Nephron progenitor cell (in vitro differentiated cells): ENCODE measurements around the gene ATP10A.
"Not testable (repeated sequence)": the region's sequence is repeated elsewhere in the genome, so short reads cannot be mapped to it uniquely, and the experiment has no call there.

ENCODE experiments used
- DNase-seq: peaks from one replicate; pipeline ENCODE4 v3.0.0; 2021
- H3K27ac Mint-ChIP-seq: 2 replicates; pipeline ENCODE4 v1.8.0; 2021; ENCODE audit warnings: mild to moderate bottlenecking, moderate library complexity, mixed read lengths
- H3K27me3 Mint-ChIP-seq: 2 replicates; pipeline ENCODE4 v1.8.0; 2021; ENCODE audit warnings: mild to moderate bottlenecking, low read depth, mixed read lengths; ENCODE audit not compliant: poor library complexity
- H3K36me3 Mint-ChIP-seq: 2 replicates; pipeline ENCODE4 v1.8.0; 2021; ENCODE audit warnings: low read depth, mixed read lengths
- H3K4me1 Mint-ChIP-seq: 2 replicates; pipeline ENCODE4 v1.8.0; 2021; ENCODE audit warnings: mixed read lengths
- H3K4me3 Mint-ChIP-seq: 2 replicates; pipeline ENCODE4 v1.8.0; 2021; ENCODE audit warnings: mild to moderate bottlenecking, moderate library complexity, mixed read lengths
- H3K9me3 Mint-ChIP-seq: 2 replicates; pipeline ENCODE4 v1.8.0; 2021; ENCODE audit warnings: mild to moderate bottlenecking, moderate library complexity, mixed read lengths
- TF ChIP-seq, protein P1 (sequence below): fragments of 200-600 bp; sonication (generic); IDR thresholded peaks from 2 replicates; pipeline ENCODE4 v1.5.0; 2021; ENCODE audit warnings: antibody characterized with exemption

Gene ATP10A

DNA sequence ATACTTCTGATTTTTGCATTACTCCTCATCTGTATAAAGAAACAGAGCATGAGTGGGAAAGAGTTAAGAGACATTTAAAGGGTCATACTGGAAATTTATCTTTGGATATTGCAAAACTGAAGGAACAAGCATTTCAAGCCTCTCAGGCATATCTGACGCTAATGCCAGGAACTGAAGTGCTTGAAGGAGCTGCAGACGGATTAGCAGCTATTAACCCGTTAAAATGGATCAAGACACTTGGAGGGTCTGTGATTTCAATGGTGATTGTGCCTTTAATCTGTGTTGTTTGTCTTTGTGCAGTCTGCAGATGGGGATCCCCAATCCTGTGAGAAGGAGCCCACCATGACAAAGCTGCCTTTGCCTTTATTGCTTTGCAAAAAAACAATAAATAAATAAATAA lies 221.8 kb downstream of the ATP10A start:
- Mint-ChIP-seq H3K36me3 (no peaks in the 10 kb centered on the region), H3K4me1 (peaks cover 42% of the 10 kb centered on the region), H3K4me3 (no peak overlapping the region), H3K27me3 (peaks cover 14% of the 10 kb centered on the region), H3K27ac (no peak overlapping the region), H3K9me3 (no peaks in the 10 kb centered on the region)
- DNase-seq: no peak
- TF ChIP-seq, protein P1, sequence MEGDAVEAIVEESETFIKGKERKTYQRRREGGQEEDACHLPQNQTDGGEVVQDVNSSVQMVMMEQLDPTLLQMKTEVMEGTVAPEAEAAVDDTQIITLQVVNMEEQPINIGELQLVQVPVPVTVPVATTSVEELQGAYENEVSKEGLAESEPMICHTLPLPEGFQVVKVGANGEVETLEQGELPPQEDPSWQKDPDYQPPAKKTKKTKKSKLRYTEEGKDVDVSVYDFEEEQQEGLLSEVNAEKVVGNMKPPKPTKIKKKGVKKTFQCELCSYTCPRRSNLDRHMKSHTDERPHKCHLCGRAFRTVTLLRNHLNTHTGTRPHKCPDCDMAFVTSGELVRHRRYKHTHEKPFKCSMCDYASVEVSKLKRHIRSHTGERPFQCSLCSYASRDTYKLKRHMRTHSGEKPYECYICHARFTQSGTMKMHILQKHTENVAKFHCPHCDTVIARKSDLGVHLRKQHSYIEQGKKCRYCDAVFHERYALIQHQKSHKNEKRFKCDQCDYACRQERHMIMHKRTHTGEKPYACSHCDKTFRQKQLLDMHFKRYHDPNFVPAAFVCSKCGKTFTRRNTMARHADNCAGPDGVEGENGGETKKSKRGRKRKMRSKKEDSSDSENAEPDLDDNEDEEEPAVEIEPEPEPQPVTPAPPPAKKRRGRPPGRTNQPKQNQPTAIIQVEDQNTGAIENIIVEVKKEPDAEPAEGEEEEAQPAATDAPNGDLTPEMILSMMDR: no peak

DNA sequence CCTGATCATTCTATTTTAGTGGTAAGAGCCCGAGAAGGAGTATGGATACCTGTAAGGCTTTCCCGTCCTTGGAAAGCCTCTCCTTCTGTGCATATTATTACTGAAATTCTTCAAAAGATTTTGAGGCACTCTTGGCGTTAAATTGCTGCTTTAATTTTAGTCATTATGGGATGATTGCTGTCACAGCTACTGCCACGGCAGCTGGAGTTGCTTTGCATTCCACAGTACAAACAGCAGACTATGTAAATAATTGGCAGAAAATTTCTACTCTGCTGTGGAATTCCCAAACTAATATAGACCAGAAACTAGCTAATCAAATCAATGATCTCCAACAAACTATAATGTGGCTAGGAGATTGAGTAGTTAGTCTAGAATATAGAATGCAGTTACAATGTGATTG lies 222.2 kb downstream of the ATP10A start:
- H3K4me3 Mint-ChIP-seq, H3K9me3 Mint-ChIP-seq, H3K36me3 Mint-ChIP-seq, H3K27ac Mint-ChIP-seq, DNase-seq: not testable (repeated sequence)
- Mint-ChIP-seq H3K4me1 (peaks cover 42% of the 10 kb centered on the region), H3K27me3 (peaks cover 14% of the 10 kb centered on the region)

DNA sequence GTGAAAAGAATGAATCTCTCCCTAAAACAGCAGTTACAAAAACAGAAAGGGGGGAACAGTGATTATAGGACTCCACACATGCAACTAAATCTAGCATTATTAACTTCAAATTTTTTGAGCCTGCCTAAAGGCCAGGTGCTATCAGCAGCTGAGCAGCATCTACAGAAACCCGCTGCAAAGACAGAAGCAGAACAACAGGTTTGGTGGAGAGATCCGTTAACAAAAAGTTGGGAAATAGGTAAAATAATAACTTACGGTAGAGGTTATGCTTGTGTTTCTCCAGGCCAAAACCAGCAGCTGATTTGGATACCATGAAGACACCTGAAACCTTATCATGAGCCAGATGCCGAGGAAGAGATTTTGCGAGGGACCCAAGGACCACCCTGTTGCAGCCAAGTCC lies 222.7 kb downstream of the ATP10A start:
- TF ChIP-seq, protein P1: no peak
- H3K36me3 Mint-ChIP-seq: no peaks in the 10 kb centered on the region
- peaks cover 42% of the 10 kb centered on the region for H3K4me1 Mint-ChIP-seq
- no peak for DNase-seq
- no peak overlapping the region for H3K27ac Mint-ChIP-seq
- no peaks in the 10 kb centered on the region for H3K9me3 Mint-ChIP-seq
- H3K4me3 Mint-ChIP-seq: no peak overlapping the region
- peaks cover 14% of the 10 kb centered on the region for H3K27me3 Mint-ChIP-seq

DNA sequence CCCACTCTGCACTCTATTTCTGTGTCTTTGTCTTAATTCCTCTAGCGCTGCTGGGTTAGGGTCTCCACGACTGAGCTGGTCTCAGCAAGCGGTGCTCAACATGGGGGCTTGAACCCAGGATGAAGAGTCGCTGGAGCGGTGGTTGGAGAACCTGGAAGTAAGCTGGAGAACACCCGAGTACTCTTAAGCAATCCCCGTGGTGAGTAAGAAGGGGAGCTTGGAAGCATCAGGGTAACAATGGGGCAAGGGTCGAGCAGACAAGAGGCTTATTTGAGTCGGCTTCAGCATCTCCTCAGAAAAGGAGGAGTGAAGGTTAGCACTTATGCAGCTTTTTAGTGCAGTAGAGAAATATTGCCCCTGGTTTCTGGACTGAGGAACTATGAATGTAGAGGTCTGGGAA lies 226.6 kb downstream of the ATP10A start:
- H3K4me1 Mint-ChIP-seq: peaks cover 13% of the 10 kb centered on the region
- H3K27ac Mint-ChIP-seq, DNase-seq, H3K4me3 Mint-ChIP-seq, H3K27me3 Mint-ChIP-seq, H3K36me3 Mint-ChIP-seq, H3K9me3 Mint-ChIP-seq: not testable (repeated sequence)

DNA sequence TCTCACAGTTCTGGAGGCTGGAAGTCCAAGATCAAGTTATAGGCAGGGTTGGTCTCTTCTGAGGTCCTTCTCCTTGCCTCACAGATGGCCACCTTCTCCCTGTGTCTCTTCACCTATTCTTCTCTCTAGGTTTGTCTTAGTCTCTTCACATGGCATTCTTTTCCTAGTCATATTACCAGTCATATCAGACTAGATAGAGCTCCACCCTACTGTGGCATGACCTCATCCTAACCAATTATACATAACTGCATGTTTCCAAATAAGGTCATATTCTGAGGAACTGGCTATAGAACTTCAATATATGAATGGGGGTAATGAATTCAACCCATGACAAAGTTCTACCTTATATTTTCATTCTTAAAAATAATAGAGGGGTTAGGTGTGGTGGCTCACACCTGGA lies 227.9 kb downstream of the ATP10A start:
- no peaks in the 10 kb centered on the region for H3K36me3 Mint-ChIP-seq
- TF ChIP-seq, protein P1: no peak
- H3K9me3 Mint-ChIP-seq: no peaks in the 10 kb centered on the region
- H3K27me3 Mint-ChIP-seq: peaks cover 3% of the 10 kb centered on the region
- H3K4me1 Mint-ChIP-seq: peaks cover under 1% of the 10 kb centered on the region
- no peak overlapping the region for H3K4me3 Mint-ChIP-seq
- no peak for DNase-seq
- no peak overlapping the region for H3K27ac Mint-ChIP-seq

DNA sequence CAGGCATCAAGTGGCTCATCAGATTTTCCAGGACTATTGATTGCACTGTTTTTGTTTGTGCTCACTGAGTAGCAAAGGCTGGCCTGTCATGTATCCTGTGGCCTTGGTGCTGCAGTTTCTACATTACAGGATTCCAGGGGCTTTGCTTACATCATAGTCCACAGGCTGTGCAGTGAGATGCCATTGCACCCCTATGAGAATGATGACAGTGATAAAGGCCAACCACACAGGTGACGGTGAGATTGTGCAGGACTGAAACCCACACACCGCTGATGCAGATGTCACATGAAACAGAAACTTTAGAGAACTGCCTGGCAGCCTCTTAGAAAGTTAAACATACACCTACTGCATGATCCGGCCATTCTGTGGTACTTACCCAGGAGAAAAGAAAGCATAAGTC lies 229.3 kb downstream of the ATP10A start:
- Mint-ChIP-seq H3K27ac (no peak overlapping the region), H3K27me3 (peaks cover 3% of the 10 kb centered on the region), H3K36me3 (no peaks in the 10 kb centered on the region), H3K4me1 (no peaks in the 10 kb centered on the region), H3K9me3 (peaks cover 9% of the 10 kb centered on the region), H3K4me3 (no peak overlapping the region)
- TF ChIP-seq, protein P1: no peak
- DNase-seq: no peak

DNA sequence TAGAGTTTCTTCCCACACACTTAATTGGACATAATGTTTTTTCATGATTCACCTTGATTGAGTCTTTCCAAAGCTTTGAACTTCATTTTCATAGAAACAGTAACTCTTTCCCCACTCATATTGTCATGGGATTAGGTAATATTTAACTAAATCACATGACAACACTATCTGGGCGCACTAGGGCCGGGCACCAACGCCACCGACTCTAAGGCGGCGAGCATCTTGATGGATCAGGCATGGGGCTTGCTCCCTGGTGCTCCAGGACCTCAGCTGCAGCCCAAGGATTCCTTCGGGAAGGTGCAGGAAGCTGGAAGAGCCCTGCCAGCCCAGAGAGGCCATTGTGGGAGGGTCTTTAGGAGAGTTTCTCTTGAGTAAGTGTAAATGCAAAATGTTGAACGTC lies 231.2 kb downstream of the ATP10A start:
- H3K9me3 Mint-ChIP-seq: peaks cover 22% of the 10 kb centered on the region
- H3K4me1 Mint-ChIP-seq: no peaks in the 10 kb centered on the region
- no peak overlapping the region for H3K4me3 Mint-ChIP-seq
- H3K36me3 Mint-ChIP-seq: no peaks in the 10 kb centered on the region
- H3K27me3 Mint-ChIP-seq: peaks cover 8% of the 10 kb centered on the region
- H3K27ac Mint-ChIP-seq: no peak overlapping the region
- no peak for DNase-seq
- TF ChIP-seq, protein P1: no peak
